ENCODE data around the gene LTO1. TPM values are rescaled to one million over a fixed set of nuclear protein-coding genes. Genes with fewer than 3 reads are reported as not detected.

LTO1 gene
- total RNA-seq, 1 experiment from 2014 or later: 39.9 TPM

- no peak for DNase-seq (ENCODE audit: low read depth, low spot score)
- in situ Hi-C loops (cut with HindIII; ENCODE audit: low pct_unique_long_range_greater_than_20kb, low sequenced_read_pairs): no loop called here
Observed at GRCh38 chr11:69686452-69686851, 11.3 kb upstream of the LTO1 start.

GRCh38 chr11:69685348-69685747 is 10.2 kb upstream of the LTO1 start:
- no peak for DNase-seq (ENCODE audit: low read depth, low spot score)
- in situ Hi-C loops (cut with HindIII; ENCODE audit: low pct_unique_long_range_greater_than_20kb, low sequenced_read_pairs): no loop called here

- in situ Hi-C loops (cut with HindIII; ENCODE audit: low pct_unique_long_range_greater_than_20kb, low sequenced_read_pairs): no loop called here
- DNase-seq (ENCODE audit: low read depth, low spot score): no peak
Observed at GRCh38 chr11:69684651-69685050, 9.5 kb upstream of the LTO1 start.

GRCh38 chr11:69683764-69684333 is 8.7 kb upstream of the LTO1 start:
- DNase-seq (ENCODE audit: low read depth, low spot score): peak; percentile 63
- in situ Hi-C loops (cut with HindIII; ENCODE audit: low pct_unique_long_range_greater_than_20kb, low sequenced_read_pairs): no loop called here

- in situ Hi-C loops (cut with HindIII; ENCODE audit: low pct_unique_long_range_greater_than_20kb, low sequenced_read_pairs): no loop called here
- no peak for DNase-seq (ENCODE audit: low read depth, low spot score)
Observed at GRCh38 chr11:69682681-69683326, 7.7 kb upstream of the LTO1 start.

- DNase-seq (ENCODE audit: low read depth, low spot score): no peak
- in situ Hi-C loops (cut with HindIII; ENCODE audit: low pct_unique_long_range_greater_than_20kb, low sequenced_read_pairs): no loop called here
Observed at GRCh38 chr11:69682221-69682620, 7.1 kb upstream of the LTO1 start.

GRCh38 chr11:69680688-69681087 is 5.5 kb upstream of the LTO1 start:
- no peak for DNase-seq (ENCODE audit: low read depth, low spot score)
- in situ Hi-C loops (cut with HindIII; ENCODE audit: low pct_unique_long_range_greater_than_20kb, low sequenced_read_pairs): no loop called here

GRCh38 chr11:69677749-69678148 is 2.6 kb upstream of the LTO1 start:
- in situ Hi-C loops (cut with HindIII; ENCODE audit: low pct_unique_long_range_greater_than_20kb, low sequenced_read_pairs): no loop called here
- no peak for DNase-seq (ENCODE audit: low read depth, low spot score)

- peak; percentile 45 for DNase-seq (ENCODE audit: low read depth, low spot score)
- in situ Hi-C loops (cut with HindIII; ENCODE audit: low pct_unique_long_range_greater_than_20kb, low sequenced_read_pairs): loop anchor here (25.0 kb wide), 1 partner anchor 437 kb away; no protein-coding TSS in a partner anchor
Observed at GRCh38 chr11:69674267-69674885, 777 bp downstream of the LTO1 start.

- in situ Hi-C loops (cut with HindIII; ENCODE audit: low pct_unique_long_range_greater_than_20kb, low sequenced_read_pairs): loop anchor here (25.0 kb wide), 1 partner anchor 435 kb away; no protein-coding TSS in a partner anchor
- DNase-seq (ENCODE audit: low read depth, low spot score): no peak
Observed at GRCh38 chr11:69671734-69672465, 3.3 kb downstream of the LTO1 start.

GRCh38 chr11:69670158-69670845 is 4.9 kb downstream of the LTO1 start:
- DNase-seq (ENCODE audit: low read depth, low spot score): peak; percentile 99
- in situ Hi-C loops (cut with HindIII; ENCODE audit: low pct_unique_long_range_greater_than_20kb, low sequenced_read_pairs): loop anchor here (25.0 kb wide), 1 partner anchor 433 kb away; no protein-coding TSS in a partner anchor

GRCh38 chr11:69669486-69669885 is 5.7 kb downstream of the LTO1 start:
- in situ Hi-C loops (cut with HindIII; ENCODE audit: low pct_unique_long_range_greater_than_20kb, low sequenced_read_pairs): loop anchor here (25.0 kb wide), 1 partner anchor 432 kb away; no protein-coding TSS in a partner anchor
- no peak for DNase-seq (ENCODE audit: low read depth, low spot score)

- in situ Hi-C loops (cut with HindIII; ENCODE audit: low pct_unique_long_range_greater_than_20kb, low sequenced_read_pairs): loop anchor here (25.0 kb wide), 1 partner anchor 431 kb away; no protein-coding TSS in a partner anchor
- DNase-seq (ENCODE audit: low read depth, low spot score): no peak
Observed at GRCh38 chr11:69667619-69668604, 7.2 kb downstream of the LTO1 start.

- in situ Hi-C loops (cut with HindIII; ENCODE audit: low pct_unique_long_range_greater_than_20kb, low sequenced_read_pairs): loop anchor here (25.0 kb wide), 1 partner anchor 430 kb away; no protein-coding TSS in a partner anchor
- DNase-seq (ENCODE audit: low read depth, low spot score): no peak
Observed at GRCh38 chr11:69666752-69667536, 8.2 kb downstream of the LTO1 start.

GRCh38 chr11:69666261-69666660 is 8.9 kb downstream of the LTO1 start:
- no peak for DNase-seq (ENCODE audit: low read depth, low spot score)
- in situ Hi-C loops (cut with HindIII; ENCODE audit: low pct_unique_long_range_greater_than_20kb, low sequenced_read_pairs): loop anchor here (25.0 kb wide), 1 partner anchor 429 kb away; no protein-coding TSS in a partner anchor

GRCh38 chr11:69665669-69666068 is 9.5 kb downstream of the LTO1 start:
- in situ Hi-C loops (cut with HindIII; ENCODE audit: low pct_unique_long_range_greater_than_20kb, low sequenced_read_pairs): loop anchor here (25.0 kb wide), 1 partner anchor 428 kb away; no protein-coding TSS in a partner anchor
- no peak for DNase-seq (ENCODE audit: low read depth, low spot score)

Measured in SK-MEL-5 (cell line).